ENCODE results near the gene SPATA46. TPM values are rescaled to one million over a fixed set of nuclear protein-coding genes. Genes with fewer than 3 reads are reported as not detected.
A peak's percentile ranks its signal among the peaks of the same experiment; 100 is the strongest.

Gene SPATA46
- total and polyA plus RNA-seq, 4 donors, result not detected

DNA sequence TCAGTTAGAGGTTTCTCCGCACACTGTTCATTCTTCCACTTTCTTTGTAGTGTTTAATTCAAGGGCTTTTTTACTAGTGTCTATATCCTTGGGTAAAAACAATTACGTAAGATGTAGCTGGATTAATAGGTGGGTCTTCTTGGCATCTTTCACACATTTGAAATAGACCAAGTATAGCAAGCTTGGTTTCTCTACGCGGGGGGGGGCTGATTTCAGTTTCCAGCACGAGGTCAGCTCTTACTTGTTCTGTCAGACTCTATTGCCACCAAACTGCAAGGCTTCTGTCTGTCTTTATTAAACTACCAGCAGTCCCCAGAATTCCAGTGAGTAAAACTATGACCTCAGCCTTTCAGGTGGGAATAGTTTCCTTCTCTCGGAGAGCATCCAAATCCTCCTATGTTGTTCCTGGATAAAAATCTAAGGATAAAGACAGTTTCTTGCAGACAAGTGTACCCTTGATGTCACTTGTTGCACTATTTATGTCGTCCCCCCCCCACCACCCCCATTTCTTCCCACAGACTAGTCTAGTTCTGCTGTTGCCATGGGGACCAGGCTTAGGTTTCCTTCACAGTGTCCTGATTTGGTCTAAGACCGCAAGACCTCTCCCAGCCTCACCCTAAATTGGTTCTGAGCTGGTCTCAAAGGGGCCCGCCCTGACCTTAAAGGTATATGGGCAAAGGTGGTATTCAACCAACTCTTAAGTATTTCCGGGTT is 17.0 kb downstream of the SPATA46 start:
- Histone ChIP-seq H3K9ac (ENCODE audit: insufficient read depth in 1 of 2, low read length in 2 of 2) (no peak overlapping the region), H3K27me3 (ENCODE audit: control insufficient read depth in 3 of 3, insufficient read depth in 3 of 3, low read length in 2 of 3) (no peaks in the 10 kb centered on the region), H3K4me3 (no peak overlapping the region), H3K9me3 (ENCODE audit: control insufficient read depth in 4 of 4, insufficient read depth in 3 of 4, low read length in 3 of 4) (no peaks in the 10 kb centered on the region), H3K27ac (ENCODE audit: low read depth in 1 of 2, low read length in 1 of 2) (no peak overlapping the region), H3K4me1 (ENCODE audit: control insufficient read depth in 5 of 5, insufficient read depth in 5 of 5, low read length in 5 of 5) (no peaks in the 10 kb centered on the region), H3K36me3 (ENCODE audit: control insufficient read depth in 4 of 4, insufficient read depth in 4 of 4, low read length in 4 of 4) (peaks cover 0 to 3% (median 1%) of the 10 kb centered on the region in 4 donors)
- TF ChIP-seq CTCF (IDR thresholded peaks at IDR 0.05; ENCODE audit: control extremely low read depth, extremely low read depth), result no peak
- ATAC-seq (ENCODE audit: insufficient read depth, low FRiP score) (no peak), DNase-seq (no peak)
- WGBS, 2 donors, result 82 to 93% methylated on average over 10 of the region's 10 CpGs

- DNase-seq (no peak), ATAC-seq (ENCODE audit: insufficient read depth, low FRiP score) (no peak)
- Histone ChIP-seq H3K27me3 (ENCODE audit: control insufficient read depth in 3 of 3, insufficient read depth in 3 of 3, low read length in 2 of 3) (no peaks in the 10 kb centered on the region), H3K9me3 (ENCODE audit: control insufficient read depth in 4 of 4, insufficient read depth in 3 of 4, low read length in 3 of 4) (no peaks in the 10 kb centered on the region), H3K9ac (ENCODE audit: insufficient read depth in 1 of 2, low read length in 2 of 2) (no peak overlapping the region), H3K27ac (ENCODE audit: low read depth in 1 of 2, low read length in 1 of 2) (no peak overlapping the region), H3K4me3 (no peak overlapping the region), H3K4me1 (ENCODE audit: control insufficient read depth in 5 of 5, insufficient read depth in 5 of 5, low read length in 5 of 5) (peaks cover 0 to under 1% (median 0%) of the 10 kb centered on the region in 5 donors), H3K36me3 (ENCODE audit: control insufficient read depth in 4 of 4, insufficient read depth in 4 of 4, low read length in 4 of 4) (peaks cover 0 to 3% (median 1%) of the 10 kb centered on the region in 4 donors)
- WGBS, 2 donors, result 74 to 76% methylated on average over 1 of the region's 1 CpG
- no peak for TF ChIP-seq CTCF (IDR thresholded peaks at IDR 0.05; ENCODE audit: control extremely low read depth, extremely low read depth)
These were observed 17.7 kb downstream of the SPATA46 start for GRCh38 chr1:162358928-162359327.

- DNase-seq, result peak in 1 of 3 donors; percentile 18
- TF ChIP-seq CTCF (IDR thresholded peaks at IDR 0.05; ENCODE audit: control extremely low read depth, extremely low read depth), result no peak
- Histone ChIP-seq H3K4me1 (ENCODE audit: control insufficient read depth in 5 of 5, insufficient read depth in 5 of 5, low read length in 5 of 5) (peaks cover 0 to 11% (median 5%) of the 10 kb centered on the region in 5 donors), H3K27ac (ENCODE audit: low read depth in 1 of 2, low read length in 1 of 2) (no peak overlapping the region), H3K9ac (ENCODE audit: insufficient read depth in 1 of 2, low read length in 2 of 2) (no peak overlapping the region), H3K9me3 (ENCODE audit: control insufficient read depth in 4 of 4, insufficient read depth in 3 of 4, low read length in 3 of 4) (no peaks in the 10 kb centered on the region), H3K27me3 (ENCODE audit: control insufficient read depth in 3 of 3, insufficient read depth in 3 of 3, low read length in 2 of 3) (no peaks in the 10 kb centered on the region), H3K36me3 (ENCODE audit: control insufficient read depth in 4 of 4, insufficient read depth in 4 of 4, low read length in 4 of 4) (peaks cover 0 to 3% (median 1%) of the 10 kb centered on the region in 4 donors), H3K4me3 (no peak overlapping the region)
- 52 to 55% methylated on average over 5 of the region's 5 CpGs for WGBS, 2 donors
- peak; percentile 47 for ATAC-seq (ENCODE audit: insufficient read depth, low FRiP score)
These were observed 18.9 kb downstream of the SPATA46 start for GRCh38 chr1:162357681-162358266.

Measured in lung (tissue), 12 donors.